ENCODE results near the gene KRT85.

KRT85 gene

GRCh38 chr12:52338241-52338960, 28.9 kb downstream of the KRT85 start:
- Mint-ChIP-seq H3K27ac (no peak overlapping the region), H3K4me1 (peaks cover 8% of the 10 kb centered on the region), H3K4me3 (no peak overlapping the region), H3K36me3 (ENCODE audit: low read depth) (no peaks in the 10 kb centered on the region), H3K9me3 (no peaks in the 10 kb centered on the region), H3K27me3 (no peaks in the 10 kb centered on the region)
- ATAC-seq (no peak), DNase-seq (no peak)

GRCh38 chr12:52337054-52337453, 30.2 kb downstream of the KRT85 start:
- Mint-ChIP-seq H3K27me3 (peaks cover 2% of the 10 kb centered on the region), H3K9me3 (no peaks in the 10 kb centered on the region), H3K4me3 (no peak overlapping the region), H3K36me3 (ENCODE audit: low read depth) (no peaks in the 10 kb centered on the region), H3K4me1 (peaks cover 8% of the 10 kb centered on the region), H3K27ac (no peak overlapping the region)
- no peak for DNase-seq
- ATAC-seq, result no peak

- no peak for ATAC-seq
- H3K27me3 Mint-ChIP-seq, result peaks cover 4% of the 10 kb centered on the region
These were observed 30.6 kb downstream of the KRT85 start for GRCh38 chr12:52336641-52337040.

GRCh38 chr12:52335598-52336262, 31.6 kb downstream of the KRT85 start:
- ATAC-seq (no peak), DNase-seq (no peak)
- Mint-ChIP-seq H3K9me3 (no peaks in the 10 kb centered on the region), H3K36me3 (ENCODE audit: low read depth) (no peaks in the 10 kb centered on the region), H3K4me1 (peaks cover 8% of the 10 kb centered on the region), H3K27me3 (peaks cover 4% of the 10 kb centered on the region), H3K4me3 (no peak overlapping the region), H3K27ac (no peak overlapping the region)

More at GRCh38 chr12:52336641-52337040, 30.6 kb downstream of the KRT85 start:
- no peaks in the 10 kb centered on the region for H3K9me3 Mint-ChIP-seq
- DNase-seq, result no peak
- no peak overlapping the region for H3K27ac Mint-ChIP-seq
- H3K36me3 Mint-ChIP-seq (ENCODE audit: low read depth), result no peaks in the 10 kb centered on the region
- H3K4me1 Mint-ChIP-seq, result peaks cover 8% of the 10 kb centered on the region
- no peak overlapping the region for H3K4me3 Mint-ChIP-seq

DNA sequence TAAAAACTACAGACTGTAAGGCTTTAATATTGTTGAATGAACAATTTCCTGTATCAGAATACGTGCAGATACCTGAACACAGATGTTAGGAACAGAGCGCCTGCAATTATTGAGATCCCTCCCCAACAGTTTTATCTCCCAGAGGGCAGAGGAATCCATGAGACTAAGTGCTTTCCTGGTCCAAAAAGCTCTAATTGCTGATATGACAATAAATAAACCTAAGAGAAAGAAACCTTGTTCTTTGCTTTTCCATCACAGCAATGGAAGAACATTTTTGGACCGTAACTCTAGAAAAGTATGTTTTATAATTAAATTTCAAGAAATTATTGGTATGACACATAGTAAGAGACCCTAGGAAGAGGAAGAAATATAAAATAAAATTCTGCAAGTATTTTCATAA, 33.1 kb downstream of the KRT85 start:
- Mint-ChIP-seq H3K4me3 (no peak overlapping the region), H3K27me3 (peaks cover 6% of the 10 kb centered on the region), H3K36me3 (ENCODE audit: low read depth) (no peaks in the 10 kb centered on the region), H3K27ac (no peak overlapping the region), H3K4me1 (peaks cover 8% of the 10 kb centered on the region), H3K9me3 (no peaks in the 10 kb centered on the region)
- ATAC-seq, result no peak
- DNase-seq, result no peak

GRCh38 chr12:52333321-52333720, 34.0 kb downstream of the KRT85 start:
- H3K4me1 Mint-ChIP-seq, result peaks cover 8% of the 10 kb centered on the region
- H3K9me3 Mint-ChIP-seq, result no peaks in the 10 kb centered on the region
- DNase-seq (no peak), ATAC-seq (no peak)
- H3K4me3 Mint-ChIP-seq, result no peak overlapping the region
- peaks cover 6% of the 10 kb centered on the region for H3K27me3 Mint-ChIP-seq
- H3K27ac Mint-ChIP-seq, result no peak overlapping the region
- no peaks in the 10 kb centered on the region for H3K36me3 Mint-ChIP-seq (ENCODE audit: low read depth)

DNA sequence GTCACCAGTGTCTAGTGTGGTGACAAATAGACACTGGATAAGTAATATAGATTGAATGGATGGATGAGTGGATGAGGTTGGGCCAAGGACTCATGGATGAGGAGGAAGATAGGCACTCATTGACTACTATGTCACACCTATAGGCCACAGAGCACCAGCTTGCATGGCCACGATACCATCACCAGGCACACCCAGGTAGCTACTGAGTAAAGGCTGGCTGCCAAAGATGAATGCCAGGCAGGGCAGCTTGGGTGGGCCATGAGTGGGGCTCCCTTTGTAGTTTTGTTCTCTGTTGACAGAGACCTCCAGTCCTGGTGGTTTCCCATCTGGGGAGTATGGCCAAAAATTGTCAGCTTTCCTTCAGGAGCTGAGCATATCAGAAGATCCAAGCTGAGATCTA, 34.9 kb downstream of the KRT85 start:
- H3K9me3 Mint-ChIP-seq, result no peaks in the 10 kb centered on the region
- peaks cover 11% of the 10 kb centered on the region for H3K4me1 Mint-ChIP-seq
- no peak overlapping the region for H3K27ac Mint-ChIP-seq
- no peak for DNase-seq
- ATAC-seq, result no peak
- no peak overlapping the region for H3K4me3 Mint-ChIP-seq
- no peaks in the 10 kb centered on the region for H3K36me3 Mint-ChIP-seq (ENCODE audit: low read depth)
- H3K27me3 Mint-ChIP-seq, result peaks cover 6% of the 10 kb centered on the region

- ATAC-seq, result no peak
- H3K4me3 Mint-ChIP-seq, result no peak overlapping the region
- peaks cover 11% of the 10 kb centered on the region for H3K4me1 Mint-ChIP-seq
- no peaks in the 10 kb centered on the region for H3K36me3 Mint-ChIP-seq (ENCODE audit: low read depth)
- peaks cover 8% of the 10 kb centered on the region for H3K27me3 Mint-ChIP-seq
- no peak for DNase-seq
- no peak overlapping the region for H3K27ac Mint-ChIP-seq
- no peaks in the 10 kb centered on the region for H3K9me3 Mint-ChIP-seq
These were observed 35.4 kb downstream of the KRT85 start for GRCh38 chr12:52331833-52332232.

GRCh38 chr12:52331039-52331438, 36.2 kb downstream of the KRT85 start:
- Mint-ChIP-seq H3K4me3 (no peak overlapping the region), H3K27ac (no peak overlapping the region), H3K9me3 (no peaks in the 10 kb centered on the region), H3K36me3 (ENCODE audit: low read depth) (no peaks in the 10 kb centered on the region), H3K27me3 (peaks cover 8% of the 10 kb centered on the region), H3K4me1 (peaks cover 8% of the 10 kb centered on the region)
- ATAC-seq (no peak), DNase-seq (no peak)

- Mint-ChIP-seq H3K4me1 (peaks cover 8% of the 10 kb centered on the region), H3K27me3 (peaks cover 7% of the 10 kb centered on the region), H3K27ac (no peak overlapping the region), H3K9me3 (no peaks in the 10 kb centered on the region), H3K36me3 (ENCODE audit: low read depth) (no peaks in the 10 kb centered on the region), H3K4me3 (no peak overlapping the region)
- DNase-seq (no peak), ATAC-seq (no peak)
These were observed 39.3 kb downstream of the KRT85 start for GRCh38 chr12:52327830-52328500.

- Mint-ChIP-seq H3K27ac (no peak overlapping the region), H3K4me3 (no peak overlapping the region), H3K9me3 (no peaks in the 10 kb centered on the region), H3K4me1 (peaks cover 8% of the 10 kb centered on the region), H3K36me3 (ENCODE audit: low read depth) (no peaks in the 10 kb centered on the region), H3K27me3 (peaks cover 7% of the 10 kb centered on the region)
- DNase-seq (peak; percentile 77), ATAC-seq (peak; percentile 96)
These were observed 40.0 kb downstream of the KRT85 start for GRCh38 chr12:52327052-52327829.

DNA sequence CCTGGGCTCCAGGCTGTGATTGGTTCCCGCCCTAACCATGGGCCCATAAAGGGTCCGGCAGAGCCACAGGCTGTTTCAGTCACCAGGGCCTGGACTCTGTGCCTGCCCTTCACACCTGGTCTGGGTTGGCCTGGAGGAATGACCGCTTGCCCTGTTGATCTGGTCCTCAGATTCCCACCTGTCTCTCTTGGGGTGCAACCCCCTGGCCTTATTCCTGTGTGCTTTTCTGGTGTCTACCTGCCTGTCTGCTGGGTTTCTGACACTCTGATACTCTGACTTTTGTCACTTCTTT, 43.2 kb downstream of the KRT85 start:
- H3K27me3 Mint-ChIP-seq, result peaks cover 8% of the 10 kb centered on the region
- DNase-seq (no peak), ATAC-seq (no peak)
- no peaks in the 10 kb centered on the region for H3K9me3 Mint-ChIP-seq
- no peaks in the 10 kb centered on the region for H3K36me3 Mint-ChIP-seq (ENCODE audit: low read depth)
- no peak overlapping the region for H3K4me3 Mint-ChIP-seq
- peaks cover 8% of the 10 kb centered on the region for H3K4me1 Mint-ChIP-seq
- H3K27ac Mint-ChIP-seq, result no peak overlapping the region

GRCh38 chr12:52323416-52324152, 43.7 kb downstream of the KRT85 start:
- Mint-ChIP-seq H3K4me3 (no peak overlapping the region), H3K27me3 (peaks cover 8% of the 10 kb centered on the region)

DNA sequence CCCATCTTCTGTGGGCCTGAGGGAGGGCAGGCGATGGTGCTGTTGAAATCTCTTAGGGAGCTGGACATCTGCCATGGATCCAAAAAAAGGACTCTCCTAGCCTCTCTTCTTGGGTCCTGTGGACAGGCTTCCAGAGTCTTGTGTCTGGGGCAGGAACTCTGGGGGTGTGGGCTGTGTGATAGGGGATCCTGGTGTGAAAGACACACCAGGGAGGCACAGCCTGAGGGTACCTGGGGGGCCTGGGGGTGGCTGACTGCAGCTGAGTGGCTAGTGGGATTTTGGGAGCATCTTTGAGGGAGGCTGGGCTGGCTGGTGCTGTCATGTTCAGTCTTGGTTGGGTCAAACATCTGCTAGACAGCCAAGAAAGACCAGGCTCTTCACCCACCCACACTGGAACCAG, 44.3 kb downstream of the KRT85 start:
- ATAC-seq (no peak), DNase-seq (no peak)
- Mint-ChIP-seq H3K4me3 (no peak overlapping the region), H3K4me1 (peaks cover 8% of the 10 kb centered on the region), H3K36me3 (ENCODE audit: low read depth) (no peaks in the 10 kb centered on the region), H3K9me3 (no peaks in the 10 kb centered on the region), H3K27me3 (peaks cover 11% of the 10 kb centered on the region), H3K27ac (no peak overlapping the region)

More at GRCh38 chr12:52323416-52324152, 43.7 kb downstream of the KRT85 start:
- no peaks in the 10 kb centered on the region for H3K36me3 Mint-ChIP-seq (ENCODE audit: low read depth)
- no peaks in the 10 kb centered on the region for H3K9me3 Mint-ChIP-seq
- H3K27ac Mint-ChIP-seq, result no peak overlapping the region
- ATAC-seq (no peak), DNase-seq (no peak)
- peaks cover 8% of the 10 kb centered on the region for H3K4me1 Mint-ChIP-seq

Data from activated naive CD8-positive, alpha-beta T cell treated with anti-CD3 and anti-CD28 coated beads, Interleukin-2, amount 50 U/mL, for 24 hours (primary cell).